Right ventricle myocardium inferior (tissue), 1 donor: Measurements from ENCODE around the gene PSMC3IP. TPM values are rescaled to one million over a fixed set of nuclear protein-coding genes. Genes with fewer than 3 reads are reported as not detected.

Source experiments
- ATAC-seq: fragments of 200-7000 bp; cut with Tn5 transposase; one replicate; pipeline ENCODE4 v1.9.1; 2020; ENCODE audit warnings: mild to moderate bottlenecking, moderate library complexity
- DNase-seq: peaks from one replicate; pipeline ENCODE4 v3.0.0; 2021; ENCODE audit errors: missing footprints
- intact Hi-C: fragments of 100-400 bp; cut with DNase I; formaldehyde crosslinking; loops from one replicate; pipeline ENCODE4 v1.11.0; 2022
- total RNA-seq: library from RNA; stranded (reverse); fragmentation: NEBNext Ultra II Directional; extraction: Animal tissue kit (Norgen Biotek cat#: 25700); gene quantifications from one replicate; pipeline ENCODE4 v1.2.1, GENCODE V29; 2021
- donor health status: DM: no; HTN: yes; CAD: no; lungs with severe emphysema.

The PSMC3IP gene
- total RNA-seq, 1 donor from 2014 or later: 3.4 TPM

GRCh38 chr17:42530952-42531454, 46.5 kb downstream of the PSMC3IP start:
- DNase-seq (no peak), ATAC-seq (no peak)
- intact Hi-C loops: no loop called here

- ATAC-seq (no peak), DNase-seq (no peak)
- intact Hi-C loops: loop anchor here (10.0 kb wide), 2 partner anchors 344 to 504 kb away; partner anchors contain the start of genes HCRT, KCNH4 and NKIRAS2
Measured at GRCh38 chr17:42529061-42529460, 48.5 kb downstream of the PSMC3IP start.

GRCh38 chr17:42527932-42528331, 49.6 kb downstream of the PSMC3IP start:
- intact Hi-C loops: loop anchor here (10.0 kb wide), 2 partner anchors 343 to 503 kb away; partner anchors contain the start of genes HCRT, KCNH4 and NKIRAS2

DNA sequence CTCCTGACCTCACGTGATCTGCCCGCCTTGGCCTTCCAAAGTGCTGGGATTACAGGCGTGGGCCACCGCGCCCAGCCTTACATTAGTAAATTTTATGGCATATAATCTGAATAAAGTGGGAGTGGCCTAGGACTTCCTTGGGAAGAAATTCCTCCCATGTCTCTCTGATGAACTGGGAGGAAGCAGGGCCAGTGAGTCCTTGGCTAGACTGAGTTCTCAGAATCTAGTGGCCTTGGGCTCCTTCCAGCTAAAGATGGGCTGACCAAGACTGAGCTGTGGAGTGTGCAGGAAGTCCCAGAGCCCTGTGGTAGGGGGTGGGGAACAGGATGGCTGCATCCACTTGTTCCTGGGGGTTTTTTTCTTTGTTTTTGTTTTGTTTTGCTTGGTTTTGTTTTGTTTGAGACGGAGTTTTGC, 51.5 kb downstream of the PSMC3IP start:
- DNase-seq: no peak
- ATAC-seq: peak; percentile 65
- intact Hi-C loops: loop anchor here (10.0 kb wide), 2 partner anchors 341 to 501 kb away; partner anchors contain the start of genes HCRT, KCNH4 and NKIRAS2

More at GRCh38 chr17:42527932-42528331, 49.6 kb downstream of the PSMC3IP start:
- ATAC-seq (no peak), DNase-seq (no peak)

DNA sequence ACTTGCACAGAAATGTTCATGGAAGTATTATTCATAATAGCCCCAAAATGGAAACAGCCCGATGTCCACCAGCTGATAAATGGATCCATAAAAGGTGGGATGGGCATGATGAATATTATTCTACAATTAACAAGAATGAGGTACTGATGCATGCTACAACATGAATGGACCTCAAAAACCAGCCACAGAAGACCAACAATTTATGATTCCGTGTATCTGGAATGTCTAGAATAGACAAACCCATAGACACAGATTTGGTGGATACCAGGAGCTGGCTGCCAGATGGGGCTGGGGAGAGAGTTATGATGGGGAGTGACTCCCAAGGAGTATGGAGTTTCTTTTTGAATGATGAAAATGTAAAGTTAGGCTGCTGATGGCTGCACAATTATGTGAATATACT, 52.3 kb downstream of the PSMC3IP start:
- intact Hi-C loops: loop anchor here (10.0 kb wide), 2 partner anchors 340 to 500 kb away; partner anchors contain the start of genes HCRT, KCNH4 and NKIRAS2
- DNase-seq (no peak), ATAC-seq (no peak)

DNA sequence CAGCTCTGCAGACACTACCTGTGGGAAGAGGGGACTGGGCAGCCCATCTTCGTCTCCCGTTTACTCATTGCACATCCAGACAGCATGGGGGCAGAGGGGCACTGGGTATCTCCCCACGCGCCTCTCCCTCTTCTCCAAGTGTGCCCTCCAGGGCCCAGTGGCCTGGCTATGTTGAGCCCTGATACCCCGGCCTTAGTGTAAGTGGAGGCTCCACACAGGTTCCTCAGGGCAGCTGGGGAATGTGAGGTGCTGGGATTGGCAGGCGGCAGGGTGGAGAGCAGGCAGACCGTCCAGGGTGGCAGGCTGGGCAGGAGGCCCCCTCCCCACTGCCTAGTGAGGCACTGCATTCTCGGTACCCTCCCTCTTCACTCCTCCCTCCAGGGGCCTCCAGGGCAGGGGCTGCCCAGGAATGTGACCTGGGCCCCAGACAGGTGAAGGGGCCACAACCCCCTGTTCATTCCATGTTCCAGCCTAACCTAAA, 54.7 kb downstream of the PSMC3IP start:
- no peak for ATAC-seq
- no peak for DNase-seq
- intact Hi-C loops: loop anchor here (10.0 kb wide), 2 partner anchors 338 to 498 kb away; partner anchors contain the start of genes HCRT, KCNH4 and NKIRAS2

Other genes starting within 250 kb of the PSMC3IP start
- gene STAT3, start 189.3 kb downstream of the PSMC3IP start, total RNA-seq: 183 TPM
- gene CAVIN1, start 154.5 kb downstream of the PSMC3IP start, total RNA-seq: 240 TPM
- 31.1 TPM for gene ATP6V0A1, start 118.9 kb downstream of the PSMC3IP start, total RNA-seq
- 8.6 TPM for gene NAGLU, start 41.5 kb downstream of the PSMC3IP start, total RNA-seq
- 1.4 TPM for gene HSD17B1, start 24.8 kb downstream of the PSMC3IP start, total RNA-seq
- gene COASY, start 15.6 kb downstream of the PSMC3IP start, total RNA-seq: 45.6 TPM
- 65.9 TPM for gene MLX, start 10.6 kb downstream of the PSMC3IP start, total RNA-seq
- 22.5 TPM for gene RETREG3, start 31.6 kb upstream of the PSMC3IP start, total RNA-seq
- gene TUBG1, start 32.0 kb upstream of the PSMC3IP start, total RNA-seq: 54.3 TPM
- gene TUBG2, start 81.6 kb upstream of the PSMC3IP start, total RNA-seq: 15.0 TPM
- 26.1 TPM for gene PLEKHH3, start 99.3 kb upstream of the PSMC3IP start, total RNA-seq
- 1.5 TPM for gene CCR10, start 104.1 kb upstream of the PSMC3IP start, total RNA-seq
- 7.3 TPM for gene CNTNAP1, start 104.8 kb upstream of the PSMC3IP start, total RNA-seq
- 44.4 TPM for gene EZH1, start 167.3 kb upstream of the PSMC3IP start, total RNA-seq
- 41.3 TPM for gene RAMP2, start 183.5 kb upstream of the PSMC3IP start, total RNA-seq
- gene VPS25, start 195.7 kb upstream of the PSMC3IP start, total RNA-seq: 33.2 TPM
- not detected for gene WNK4, start 202.9 kb upstream of the PSMC3IP start, total RNA-seq
- gene COA3, start 221.0 kb upstream of the PSMC3IP start, total RNA-seq: 72.6 TPM
- 0.30 TPM for gene CNTD1, start 221.1 kb upstream of the PSMC3IP start, total RNA-seq
- 74.3 TPM for gene BECN1, start 246.6 kb upstream of the PSMC3IP start, total RNA-seq